Activated CD4-positive, alpha-beta T cell treated with anti-CD3 and anti-CD28 coated beads, Interleukin-2, amount 10 ng/mL, durations not matched to agents 24 days and 14 days (primary cell): ENCODE measurements around the gene PDF. TPM values are rescaled to one million over a fixed set of nuclear protein-coding genes. Genes with fewer than 3 reads are reported as not detected.
A peak's percentile ranks its signal among the peaks of the same experiment; 100 is the strongest.
"Not testable (repeated sequence)": the region's sequence is repeated elsewhere in the genome, so short reads cannot be mapped to it uniquely, and the experiment has no call there.

Source experiments
- DNase-seq: peaks from one replicate; pipeline ENCODE4 v3.0.0; 2022
- H3K27ac Mint-ChIP-seq: one replicate; pipeline ENCODE4 v1.8.0; 2022; ENCODE audit warnings: mild to moderate bottlenecking, mixed read lengths
- H3K27me3 Mint-ChIP-seq: one replicate; pipeline ENCODE4 v1.8.0; 2022; ENCODE audit warnings: mixed read lengths
- H3K36me3 Mint-ChIP-seq: one replicate; pipeline ENCODE4 v1.8.0; 2022; ENCODE audit warnings: low read depth, mild to moderate bottlenecking, mixed read lengths
- H3K4me1 Mint-ChIP-seq: one replicate; pipeline ENCODE4 v1.8.0; 2021; ENCODE audit warnings: mixed read lengths
- H3K4me3 Mint-ChIP-seq: one replicate; pipeline ENCODE4 v1.8.0; 2022; ENCODE audit warnings: mild to moderate bottlenecking, moderate library complexity, mixed read lengths
- H3K9me3 Mint-ChIP-seq: one replicate; pipeline ENCODE4 v1.8.0; 2021; ENCODE audit warnings: mixed read lengths
- intact Hi-C: fragments of 100-400 bp; cut with micrococcal nuclease; formaldehyde crosslinking; loops from one replicate; pipeline ENCODE4 v1.15.1; 2023
- total RNA-seq: library from RNA; stranded (reverse); gene quantifications from 2 replicates; pipeline ENCODE4 v1.2.3, GENCODE V29; 2022

The PDF gene
- total RNA-seq, 1 donor from 2014 or later, result 21.9 TPM

GRCh38 chr16:69301861-69302260, 28.5 kb downstream of the PDF start:
- intact Hi-C loops, result no loop called here

GRCh38 chr16:69301187-69301586, 29.2 kb downstream of the PDF start:
- Mint-ChIP-seq H3K27me3 (no peaks in the 10 kb centered on the region), H3K36me3 (peaks cover 22% of the 10 kb centered on the region), H3K9me3 (no peaks in the 10 kb centered on the region), H3K27ac (no peak overlapping the region), H3K4me3 (no peak overlapping the region), H3K4me1 (peaks cover 2% of the 10 kb centered on the region)
- no peak for DNase-seq
- intact Hi-C loops, result no loop called here

More at GRCh38 chr16:69301861-69302260, 28.5 kb downstream of the PDF start:
- H3K9me3 Mint-ChIP-seq, result no peaks in the 10 kb centered on the region
- H3K4me3 Mint-ChIP-seq, result no peak overlapping the region
- H3K27me3 Mint-ChIP-seq, result no peaks in the 10 kb centered on the region
- peaks cover 20% of the 10 kb centered on the region for H3K36me3 Mint-ChIP-seq
- H3K27ac Mint-ChIP-seq, result no peak overlapping the region
- H3K4me1 Mint-ChIP-seq, result peaks cover 2% of the 10 kb centered on the region
- no peak for DNase-seq

- peaks cover 19% of the 10 kb centered on the region for H3K36me3 Mint-ChIP-seq
- no peak overlapping the region for H3K27ac Mint-ChIP-seq
Measured at GRCh38 chr16:69298261-69298660, 32.1 kb downstream of the PDF start.

GRCh38 chr16:69296771-69297170, 33.6 kb downstream of the PDF start:
- H3K27ac Mint-ChIP-seq, H3K27me3 Mint-ChIP-seq, H3K4me1 Mint-ChIP-seq, H3K9me3 Mint-ChIP-seq, DNase-seq, intact Hi-C loops, H3K4me3 Mint-ChIP-seq: not testable (repeated sequence)
- peaks cover 19% of the 10 kb centered on the region for H3K36me3 Mint-ChIP-seq

More at GRCh38 chr16:69298261-69298660, 32.1 kb downstream of the PDF start:
- no peaks in the 10 kb centered on the region for H3K27me3 Mint-ChIP-seq
- no peak overlapping the region for H3K4me3 Mint-ChIP-seq
- intact Hi-C loops, result no loop called here
- no peak for DNase-seq
- no peaks in the 10 kb centered on the region for H3K9me3 Mint-ChIP-seq
- peaks cover 2% of the 10 kb centered on the region for H3K4me1 Mint-ChIP-seq

GRCh38 chr16:69294051-69294450, 36.3 kb downstream of the PDF start:
- Mint-ChIP-seq H3K36me3 (peaks cover 8% of the 10 kb centered on the region), H3K9me3 (no peaks in the 10 kb centered on the region), H3K4me3 (no peak overlapping the region), H3K27ac (no peak overlapping the region), H3K27me3 (no peaks in the 10 kb centered on the region), H3K4me1 (no peaks in the 10 kb centered on the region)
- DNase-seq, result no peak
- intact Hi-C loops, result no loop called here

GRCh38 chr16:69293401-69293800, 37.0 kb downstream of the PDF start:
- peaks cover 4% of the 10 kb centered on the region for H3K36me3 Mint-ChIP-seq
- H3K4me1 Mint-ChIP-seq, result no peaks in the 10 kb centered on the region
- H3K9me3 Mint-ChIP-seq, result no peaks in the 10 kb centered on the region
- DNase-seq, result no peak
- H3K27me3 Mint-ChIP-seq, result no peaks in the 10 kb centered on the region
- no peak overlapping the region for H3K4me3 Mint-ChIP-seq
- no peak overlapping the region for H3K27ac Mint-ChIP-seq
- intact Hi-C loops, result no loop called here

- H3K27ac Mint-ChIP-seq, H3K4me3 Mint-ChIP-seq, DNase-seq, H3K27me3 Mint-ChIP-seq, intact Hi-C loops, H3K9me3 Mint-ChIP-seq, H3K4me1 Mint-ChIP-seq, H3K36me3 Mint-ChIP-seq: not testable (repeated sequence)
Measured at GRCh38 chr16:69291657-69292056, 38.7 kb downstream of the PDF start.

GRCh38 chr16:69286941-69287713, 43.3 kb downstream of the PDF start:
- Mint-ChIP-seq H3K4me1 (no peaks in the 10 kb centered on the region), H3K27me3 (no peaks in the 10 kb centered on the region), H3K36me3 (peaks cover 5% of the 10 kb centered on the region), H3K9me3 (no peaks in the 10 kb centered on the region), H3K4me3 (no peak overlapping the region), H3K27ac (no peak overlapping the region)
- DNase-seq, result peak; percentile 84
- intact Hi-C loops, result loop anchor here (1.0 to 2.0 kb wide), 3 partner anchors 121 to 440 kb away; no protein-coding TSS in a partner anchor

- Mint-ChIP-seq H3K27me3 (no peaks in the 10 kb centered on the region), H3K27ac (no peak overlapping the region)
Measured at GRCh38 chr16:69285240-69285639, 45.1 kb downstream of the PDF start.

GRCh38 chr16:69283851-69284250, 46.5 kb downstream of the PDF start:
- intact Hi-C loops, result no loop called here
- Mint-ChIP-seq H3K27ac (no peak overlapping the region), H3K36me3 (peaks cover 3% of the 10 kb centered on the region), H3K9me3 (no peaks in the 10 kb centered on the region), H3K4me1 (no peaks in the 10 kb centered on the region), H3K4me3 (no peak overlapping the region), H3K27me3 (no peaks in the 10 kb centered on the region)
- DNase-seq, result no peak

More at GRCh38 chr16:69285240-69285639, 45.1 kb downstream of the PDF start:
- Mint-ChIP-seq H3K9me3 (no peaks in the 10 kb centered on the region), H3K36me3 (peaks cover 5% of the 10 kb centered on the region), H3K4me3 (no peak overlapping the region), H3K4me1 (no peaks in the 10 kb centered on the region)
- no peak for DNase-seq
- intact Hi-C loops, result no loop called here

GRCh38 chr16:69277413-69277812, 53.0 kb downstream of the PDF start:
- DNase-seq, result no peak
- intact Hi-C loops, result no loop called here
- peaks cover 12% of the 10 kb centered on the region for H3K36me3 Mint-ChIP-seq
- H3K4me3 Mint-ChIP-seq, result no peak overlapping the region
- peaks cover 2% of the 10 kb centered on the region for H3K4me1 Mint-ChIP-seq
- H3K27me3 Mint-ChIP-seq, result no peaks in the 10 kb centered on the region
- no peaks in the 10 kb centered on the region for H3K9me3 Mint-ChIP-seq
- H3K27ac Mint-ChIP-seq, result no peak overlapping the region

Other genes starting within 250 kb of the PDF start
- gene HAS3, start 224.9 kb downstream of the PDF start, total RNA-seq, result 0.56 and 0.64 TPM in 2 replicates
- 124 and 138 TPM in 2 replicates for gene CHTF8, start 198.0 kb downstream of the PDF start, total RNA-seq
- 126 and 131 TPM in 2 replicates for gene UTP4, start 197.9 kb downstream of the PDF start, total RNA-seq
- 21.4 and 23.3 TPM in 2 replicates for gene SNTB2, start 143.4 kb downstream of the PDF start, total RNA-seq
- 37.7 and 39.7 TPM in 2 replicates for gene VPS4A, start 19.2 kb downstream of the PDF start, total RNA-seq
- gene COG8, start 9.0 kb upstream of the PDF start, total RNA-seq, result 44.1 and 44.6 TPM in 2 replicates
- 81.2 and 84.8 TPM in 2 replicates for gene NIP7, start 9.2 kb upstream of the PDF start, total RNA-seq
- gene TMED6, start 21.2 kb upstream of the PDF start, total RNA-seq, result 1.6 and 1.7 TPM in 2 replicates
- 58.3 and 71.1 TPM in 2 replicates for gene TERF2, start 55.4 kb upstream of the PDF start, total RNA-seq
- gene CYB5B, start 94.0 kb upstream of the PDF start, total RNA-seq, result 154 and 166 TPM in 2 replicates
- 46.3 and 54.6 TPM in 2 replicates for gene NFAT5, start 235.4 kb upstream of the PDF start, total RNA-seq